GM18907 (cell line): ENCODE results near the gene LIPG.
"Not testable (repeated sequence)": the region's sequence is repeated elsewhere in the genome, so short reads cannot be mapped to it uniquely, and the experiment has no call there.

Experiments used
- ATAC-seq: cut with Tn5 transposase; IDR thresholded peaks from one replicate; pipeline ENCODE4 v1.9.1; 2021; ENCODE audit warnings: mild to moderate bottlenecking, moderate library complexity; ENCODE audit not compliant: unreplicated experiment

Gene LIPG

DNA sequence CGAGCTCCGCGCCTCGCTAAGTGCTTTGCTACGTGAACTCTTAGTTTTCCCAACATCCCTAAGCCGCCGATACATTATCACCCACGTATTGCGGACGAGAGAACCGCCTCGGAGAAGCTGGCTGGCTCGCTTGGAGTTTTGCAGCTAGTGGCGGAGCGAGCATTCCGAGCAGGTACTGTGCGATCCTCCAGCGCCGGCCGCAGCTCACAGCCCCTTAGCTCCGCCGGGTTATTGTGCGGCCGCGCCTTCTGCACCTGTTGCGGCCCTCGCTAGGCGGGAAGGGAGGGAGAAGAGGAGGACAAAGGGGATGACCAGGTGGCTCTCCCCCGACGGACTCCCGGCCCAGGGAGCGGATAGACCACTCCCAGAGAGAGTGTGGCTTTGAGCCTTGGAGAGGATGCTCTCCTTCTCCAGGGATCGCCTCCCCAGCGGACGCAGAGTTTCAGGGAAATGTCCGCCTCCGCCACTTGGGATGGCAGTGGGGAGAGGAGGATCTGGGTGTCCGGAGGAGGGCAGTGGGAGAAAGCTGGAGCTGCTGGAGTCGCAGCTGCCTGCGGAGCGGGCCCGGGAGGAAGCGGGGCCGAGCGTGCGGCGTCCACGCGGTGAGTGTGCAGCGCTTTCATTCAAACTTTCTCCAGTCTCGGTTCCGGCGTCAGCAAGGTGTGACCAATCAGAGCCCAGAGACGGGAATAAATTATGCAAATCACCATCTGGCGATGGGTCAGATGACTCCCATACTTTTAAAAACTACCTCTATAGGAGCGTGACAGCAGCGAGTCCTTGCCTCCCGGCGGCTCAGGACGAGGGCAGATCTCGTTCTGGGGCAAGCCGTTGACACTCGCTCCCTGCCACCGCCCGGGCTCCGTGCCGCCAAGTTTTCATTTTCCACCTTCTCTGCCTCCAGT is at the start of gene LIPG:
Gene LIPG (plus strand): TSS at position 769 of the 905 bp plus-strand sequence. CDS start 252 bp downstream, outside the sequence.
- ATAC-seq: peak; percentile 71

DNA sequence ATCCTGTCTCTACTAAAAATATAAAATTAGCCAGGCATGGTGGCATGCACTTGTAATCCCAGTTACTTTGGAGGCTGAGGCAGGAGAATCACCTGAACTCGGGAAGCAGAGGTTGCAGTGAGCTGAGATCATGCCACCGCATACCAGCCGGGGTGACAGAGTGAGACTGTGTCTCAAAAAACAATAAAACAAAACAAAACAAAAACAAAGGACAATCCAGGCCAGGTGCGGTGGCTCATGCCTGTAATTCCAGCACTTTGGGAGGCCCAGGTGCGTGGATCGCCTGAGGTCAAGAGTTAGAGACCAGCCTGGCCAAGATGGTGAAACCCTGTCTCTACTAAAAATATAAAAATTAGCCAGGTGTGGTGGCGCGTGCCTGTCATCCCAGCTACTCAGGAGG is 49.0 kb upstream of the LIPG start:
- not testable (repeated sequence) for ATAC-seq

DNA sequence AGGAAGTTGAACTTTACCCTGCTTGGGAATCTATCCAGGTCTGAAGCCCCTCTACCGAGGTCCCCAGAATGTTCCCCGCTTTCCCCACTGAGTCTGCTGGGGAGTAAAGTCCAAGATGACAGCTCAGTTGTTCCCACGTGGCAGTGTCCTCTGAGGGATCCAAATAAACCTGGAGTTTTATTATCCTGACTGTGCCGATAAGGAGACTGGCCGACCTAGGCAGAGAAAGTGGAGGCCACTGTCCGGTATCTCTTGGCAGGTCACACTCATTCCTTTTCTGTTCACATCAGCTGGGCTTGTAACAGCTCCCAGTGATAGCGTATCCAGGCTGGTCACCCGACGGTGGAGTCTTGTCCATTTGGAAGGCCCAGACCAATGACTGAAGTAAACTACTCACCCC is 47.3 kb upstream of the LIPG start:
- no peak for ATAC-seq

DNA sequence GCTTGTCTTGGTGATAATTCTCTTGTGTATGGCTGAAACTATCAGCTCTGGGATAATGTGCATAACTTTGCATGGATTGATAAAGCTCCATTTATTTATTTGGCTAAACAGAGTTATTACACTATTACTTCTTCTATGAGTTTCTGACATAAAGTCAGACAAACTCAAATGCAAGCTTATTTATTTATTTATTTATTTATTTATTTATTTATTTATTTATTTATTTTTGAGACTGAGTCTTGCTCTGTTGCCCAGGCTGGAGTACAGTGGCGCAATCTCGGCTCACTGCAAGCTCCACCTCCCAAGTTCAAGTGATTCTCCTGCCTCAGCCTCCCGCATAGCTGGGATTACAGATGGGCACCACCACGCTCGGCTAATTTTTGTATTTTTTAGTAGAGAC is 46.9 kb upstream of the LIPG start:
- ATAC-seq: not testable (repeated sequence)

DNA sequence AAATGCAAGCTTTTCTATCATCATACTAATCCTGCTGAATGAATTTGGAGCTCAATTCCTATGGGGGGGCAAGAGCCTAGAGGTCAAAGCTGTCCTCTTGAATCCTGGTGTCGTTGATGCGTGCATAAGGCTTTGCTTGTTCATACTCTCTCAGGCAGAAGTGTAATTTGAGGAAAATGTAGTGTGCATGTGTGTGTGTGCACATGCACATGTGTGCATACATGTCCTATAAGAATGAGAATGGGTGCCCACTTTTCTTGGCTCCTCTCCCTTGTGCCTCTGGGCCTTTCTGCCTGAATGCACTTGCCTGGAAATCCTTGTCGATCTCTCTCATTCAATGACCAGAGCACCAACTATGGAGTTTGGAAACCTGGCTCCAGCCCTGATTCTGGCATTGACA is 46.3 kb upstream of the LIPG start:
- ATAC-seq: no peak

DNA sequence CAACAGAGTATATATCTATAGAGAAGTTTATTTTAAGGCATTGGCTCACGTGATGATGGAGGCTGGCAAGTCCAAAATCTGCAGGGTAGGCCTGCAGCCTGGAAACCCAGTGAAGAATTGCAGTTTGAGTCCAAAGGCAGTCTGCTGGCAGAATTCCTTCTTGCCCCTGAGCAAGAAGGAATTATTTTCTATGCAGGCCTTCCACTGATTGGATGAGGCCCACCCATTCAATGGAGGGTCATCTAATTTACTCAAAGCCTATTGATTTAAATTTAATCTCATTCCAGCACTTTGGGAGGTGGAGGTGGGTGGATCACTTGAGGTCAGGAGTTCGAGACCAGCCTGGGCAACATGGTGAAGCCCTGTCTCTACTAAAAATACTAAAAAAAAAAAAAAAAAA is 44.4 kb upstream of the LIPG start:
- ATAC-seq: no peak

DNA sequence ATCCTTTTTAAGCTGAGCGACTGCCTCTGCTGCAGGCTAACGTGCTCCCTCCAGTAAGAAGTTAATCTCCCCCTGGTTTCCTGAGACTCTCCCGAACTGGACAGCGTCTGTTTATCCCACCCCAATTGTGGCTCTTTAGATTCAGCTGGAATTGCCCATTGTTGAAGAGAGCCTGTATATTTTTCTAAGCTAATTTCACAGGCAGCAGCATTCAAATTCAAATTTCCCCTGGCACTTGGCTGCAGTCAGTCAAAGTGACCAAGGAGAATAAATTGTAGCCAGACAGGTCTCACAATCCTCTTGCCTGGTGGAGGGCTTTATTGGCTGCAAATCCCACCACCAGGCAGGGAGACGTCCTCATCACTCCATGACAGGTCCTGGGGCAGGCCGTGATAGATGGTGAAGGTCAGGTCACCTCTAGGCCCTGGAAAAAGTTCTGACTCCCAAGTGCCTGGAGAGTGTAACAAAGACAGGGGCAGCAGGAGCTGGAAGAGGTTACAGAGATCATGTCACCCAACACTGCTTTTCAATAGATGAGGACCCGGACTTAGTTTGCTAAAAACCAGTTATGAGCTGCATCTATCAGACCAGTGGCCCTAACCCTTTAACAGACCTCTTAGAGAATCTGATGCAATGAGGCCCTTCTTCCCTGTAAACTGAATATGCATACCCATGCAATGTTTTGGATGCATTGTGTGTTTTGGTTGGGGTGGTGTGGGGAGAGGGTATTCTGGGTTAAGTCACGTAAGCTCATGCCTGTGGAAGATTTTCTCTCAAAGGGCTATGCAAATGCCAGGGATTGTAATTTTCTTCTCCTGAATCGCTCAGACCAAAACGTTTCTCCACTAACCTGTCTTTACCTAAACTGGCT is 42.5 kb upstream of the LIPG start:
- ATAC-seq: no peak

DNA sequence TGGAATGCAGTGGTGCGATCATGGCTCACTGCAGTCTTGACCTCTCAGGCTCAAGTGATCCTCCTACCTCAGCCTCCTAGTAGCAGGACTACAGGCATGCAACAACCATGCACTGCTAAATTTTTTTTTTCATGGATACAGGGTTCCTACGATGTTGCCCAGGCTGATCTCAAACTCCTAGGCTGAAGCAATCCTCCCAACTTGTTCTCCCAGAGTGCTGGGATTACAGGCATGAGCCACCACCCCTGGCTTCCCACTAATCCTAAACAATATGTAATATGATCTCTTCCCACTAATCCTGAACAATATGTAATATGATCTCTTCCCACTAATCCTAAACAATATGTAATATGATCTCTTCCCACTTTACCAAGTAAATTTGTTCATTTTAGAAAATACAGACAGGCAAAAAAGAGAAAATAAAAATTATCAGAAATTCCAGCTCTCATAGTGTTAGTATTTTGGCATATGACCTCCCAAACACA is 41.2 kb upstream of the LIPG start:
- ATAC-seq: no peak

DNA sequence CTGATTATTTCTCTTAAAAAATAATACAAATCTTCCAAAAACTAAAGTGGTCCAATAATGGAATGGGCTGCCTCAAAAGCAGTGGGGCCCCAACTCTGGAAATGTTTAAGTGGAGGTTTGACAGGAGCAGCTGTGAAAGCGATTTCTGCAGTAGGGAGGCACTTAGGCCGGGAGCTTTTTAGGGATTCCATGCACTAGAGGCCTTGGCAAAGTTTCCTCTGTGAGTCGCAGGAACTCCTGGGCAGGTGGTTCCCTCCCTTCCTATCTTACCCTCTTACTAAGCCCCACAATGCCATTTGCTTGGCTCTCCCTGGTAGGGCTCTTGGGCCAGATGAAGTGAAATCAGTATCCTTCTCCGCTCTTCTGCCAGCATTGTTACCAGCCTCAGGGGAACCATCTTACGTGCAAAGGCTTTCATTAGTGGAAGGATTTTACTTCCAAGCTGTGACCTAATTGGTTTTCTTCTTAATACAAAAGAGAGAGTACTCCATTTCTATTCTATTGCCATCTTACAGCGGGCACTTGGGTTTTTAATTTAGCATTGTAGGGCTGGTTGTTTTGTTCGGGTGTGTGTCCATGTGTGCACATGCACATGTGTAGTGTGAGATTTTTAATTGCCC is 40.5 kb upstream of the LIPG start:
- ATAC-seq: no peak

DNA sequence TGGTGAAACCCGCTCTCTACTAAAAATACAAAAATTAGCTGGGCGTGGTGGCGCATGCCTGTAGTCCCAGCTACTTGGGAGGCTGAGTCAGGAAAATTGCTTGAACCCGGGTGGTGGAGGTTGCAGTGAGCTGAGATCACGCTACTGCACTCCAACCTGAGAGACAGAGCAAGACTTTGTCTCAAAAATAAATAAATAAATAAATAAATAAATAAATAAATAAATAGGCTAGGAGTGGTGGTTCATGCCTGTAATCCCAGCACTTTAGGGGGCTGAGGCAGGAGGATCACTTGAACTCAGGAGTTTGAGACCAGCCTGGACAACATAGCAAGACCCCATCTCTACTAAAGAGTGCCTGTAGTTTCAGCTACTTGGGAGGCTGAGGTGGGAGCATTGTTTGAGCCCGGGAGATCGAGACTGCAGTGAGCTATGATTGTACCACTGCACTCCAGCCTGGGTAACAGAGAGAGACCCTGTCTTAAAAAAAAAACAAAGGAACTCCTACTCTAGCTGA is 38.2 kb upstream of the LIPG start:
- ATAC-seq: not testable (repeated sequence)

DNA sequence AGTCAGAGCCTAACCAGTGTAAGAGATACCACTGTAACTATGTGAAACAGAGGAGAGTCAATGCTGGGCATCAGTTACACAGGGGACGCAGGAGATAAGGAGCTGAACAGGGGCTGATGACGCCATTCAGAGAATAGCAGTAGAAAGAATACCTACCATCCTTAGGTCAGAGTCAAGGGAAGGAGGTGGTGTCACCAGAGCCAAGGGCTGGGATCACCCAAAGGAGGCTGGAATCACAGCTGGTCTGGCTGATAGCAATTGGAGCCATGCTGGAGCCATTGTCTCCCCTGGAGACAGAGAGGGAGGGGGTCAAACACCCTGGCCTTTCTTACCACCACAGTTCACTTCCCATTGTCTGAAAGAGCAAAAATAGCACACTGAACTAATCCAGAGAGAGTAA is 37.5 kb upstream of the LIPG start:
- ATAC-seq: no peak

DNA sequence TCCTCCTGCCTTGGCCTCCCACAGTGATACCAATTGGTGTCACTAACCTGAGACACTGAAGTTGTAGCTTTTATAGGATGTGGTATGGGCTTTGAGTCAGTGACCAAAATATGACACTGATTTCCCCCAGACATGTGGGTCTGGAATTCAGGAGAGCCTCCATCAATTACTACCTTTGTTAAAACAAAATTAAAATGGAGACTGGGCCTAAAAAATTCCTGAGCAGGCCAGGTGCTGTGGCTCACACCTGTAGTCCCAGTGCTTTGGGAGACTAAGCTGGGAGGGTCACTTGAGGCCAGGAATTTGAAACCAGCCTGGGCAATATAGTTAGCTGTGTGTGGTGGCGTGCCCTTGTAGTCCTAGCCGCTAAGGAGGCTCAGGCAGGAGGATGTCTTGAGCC is 36.9 kb upstream of the LIPG start:
- ATAC-seq: no peak

DNA sequence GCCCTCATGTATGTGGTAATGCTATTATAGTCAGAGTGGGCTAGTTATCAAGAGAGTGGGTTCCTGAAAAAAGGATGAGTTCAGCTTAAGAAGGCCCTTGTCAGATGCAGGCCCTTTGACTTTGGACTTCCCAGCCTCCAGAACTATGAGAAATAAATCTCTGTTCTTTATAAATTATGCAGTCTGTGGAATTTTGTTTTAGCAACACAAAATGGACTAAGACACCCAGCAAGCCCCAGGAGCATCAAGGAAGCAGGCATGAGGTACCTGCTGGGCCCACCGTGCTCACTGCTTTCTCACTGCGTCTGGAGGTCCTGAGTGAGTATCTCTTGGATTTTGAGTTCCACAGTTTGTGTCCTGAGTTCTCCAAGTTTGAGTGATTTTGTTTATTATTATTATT is 35.9 kb upstream of the LIPG start:
- ATAC-seq: no peak

DNA sequence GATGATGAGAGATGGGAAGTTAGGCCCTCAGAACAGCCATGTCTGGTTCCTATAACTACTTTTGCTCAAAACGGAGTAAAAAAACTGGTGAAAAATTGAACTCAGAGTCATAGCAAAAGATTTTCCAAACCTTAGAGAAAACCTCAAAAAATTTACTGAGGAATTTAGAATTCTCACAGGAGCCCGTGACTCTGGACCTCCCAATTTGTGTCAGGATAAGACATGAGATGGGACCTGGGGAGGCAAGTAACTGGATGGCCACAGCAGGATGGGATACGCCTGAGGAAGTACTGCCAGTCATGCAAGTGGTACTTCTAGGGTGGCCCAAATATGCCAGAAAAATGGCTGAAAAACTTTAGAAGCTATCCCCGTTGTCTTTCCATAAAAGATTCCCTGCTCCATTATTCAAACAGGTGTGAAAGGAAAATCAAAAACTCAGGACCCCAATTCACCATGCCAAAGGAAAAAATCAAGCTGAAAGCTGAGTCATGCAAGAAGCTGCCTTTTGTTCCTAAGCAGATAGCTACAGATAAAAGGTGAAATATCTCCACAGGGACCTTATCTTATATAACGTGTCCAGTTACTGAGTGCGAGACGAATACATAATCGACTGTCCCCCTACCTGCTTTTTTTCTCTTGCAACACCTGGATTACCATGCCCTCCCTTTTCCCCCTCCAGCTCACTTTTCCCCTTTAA is 34.1 kb upstream of the LIPG start:
- ATAC-seq: no peak

DNA sequence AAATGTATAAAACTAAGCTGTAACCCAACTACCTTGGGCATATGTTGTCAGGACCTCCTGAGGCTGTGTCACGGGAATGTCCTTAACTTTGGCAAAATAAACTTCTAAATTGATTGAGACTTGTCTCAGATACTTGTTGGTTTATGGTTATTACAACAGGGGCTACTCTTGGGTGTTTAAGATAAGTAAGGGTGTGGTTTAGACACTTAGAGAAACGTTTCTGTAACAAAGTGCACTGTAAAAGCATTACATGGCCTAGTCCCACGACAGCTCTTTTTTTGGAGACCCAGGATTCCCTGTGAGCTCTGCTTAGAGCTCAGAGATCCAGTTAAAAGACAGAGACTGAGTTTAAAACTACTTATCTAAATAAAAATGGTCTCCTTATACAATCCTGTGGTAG is 32.3 kb upstream of the LIPG start:
- ATAC-seq: no peak

DNA sequence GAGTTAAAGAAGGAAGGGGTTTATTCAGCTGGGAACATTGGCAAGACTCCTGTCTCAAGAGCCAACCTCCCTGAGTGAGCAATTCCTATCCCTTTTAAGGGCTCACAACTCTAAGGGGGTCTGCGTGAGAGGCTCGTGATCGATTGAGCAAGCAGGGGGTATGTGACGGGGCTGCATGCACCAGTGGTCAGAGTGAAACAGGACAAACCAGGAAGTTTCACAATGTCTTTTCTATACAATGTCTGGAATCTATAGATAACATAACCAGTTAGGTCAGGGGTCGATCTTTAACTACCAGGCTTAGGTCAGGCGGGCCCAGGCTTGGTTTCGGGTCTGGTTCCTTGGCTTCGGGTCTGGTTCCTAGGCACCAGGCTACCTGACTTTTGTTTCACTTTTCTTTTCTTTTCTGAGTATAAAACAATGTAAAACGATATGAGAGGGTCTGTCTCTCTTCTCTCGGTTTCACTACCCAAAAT is 30.1 kb upstream of the LIPG start:
- no peak for ATAC-seq

DNA sequence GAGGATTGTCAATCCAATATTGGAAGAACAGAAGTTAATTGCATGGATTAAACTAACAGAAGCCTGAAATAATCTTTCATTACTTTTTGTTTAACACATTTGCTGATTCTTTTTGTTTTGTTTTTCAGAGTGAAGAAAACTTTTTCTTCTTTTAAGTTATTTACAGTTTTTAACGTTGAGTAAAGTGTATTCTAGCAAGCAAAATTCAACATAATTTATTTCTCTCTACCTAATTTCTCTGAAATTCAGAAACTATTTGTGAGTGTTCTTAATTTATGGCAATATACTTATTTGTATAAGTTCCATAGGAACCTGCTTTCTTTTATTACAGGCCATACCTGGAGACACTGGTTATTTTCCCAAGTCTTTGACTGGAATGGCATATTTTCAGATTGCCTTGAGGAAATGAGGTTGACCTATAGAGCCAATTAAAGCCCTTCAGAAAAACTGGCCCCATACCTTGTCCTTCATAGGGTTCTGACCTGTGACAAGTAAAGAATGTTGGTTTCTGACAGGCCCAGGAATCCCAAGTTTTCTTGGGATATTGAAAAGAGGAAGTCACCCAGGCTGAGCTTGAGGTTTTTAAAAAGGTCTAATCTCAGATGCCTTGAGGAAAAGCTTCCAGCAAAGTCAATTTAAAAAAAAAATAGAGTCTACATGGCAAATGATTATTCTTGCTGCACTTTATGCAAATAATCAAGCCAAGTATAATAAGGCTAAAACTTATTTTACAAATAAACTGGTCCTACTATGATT is 26.8 kb upstream of the LIPG start:
- no peak for ATAC-seq

DNA sequence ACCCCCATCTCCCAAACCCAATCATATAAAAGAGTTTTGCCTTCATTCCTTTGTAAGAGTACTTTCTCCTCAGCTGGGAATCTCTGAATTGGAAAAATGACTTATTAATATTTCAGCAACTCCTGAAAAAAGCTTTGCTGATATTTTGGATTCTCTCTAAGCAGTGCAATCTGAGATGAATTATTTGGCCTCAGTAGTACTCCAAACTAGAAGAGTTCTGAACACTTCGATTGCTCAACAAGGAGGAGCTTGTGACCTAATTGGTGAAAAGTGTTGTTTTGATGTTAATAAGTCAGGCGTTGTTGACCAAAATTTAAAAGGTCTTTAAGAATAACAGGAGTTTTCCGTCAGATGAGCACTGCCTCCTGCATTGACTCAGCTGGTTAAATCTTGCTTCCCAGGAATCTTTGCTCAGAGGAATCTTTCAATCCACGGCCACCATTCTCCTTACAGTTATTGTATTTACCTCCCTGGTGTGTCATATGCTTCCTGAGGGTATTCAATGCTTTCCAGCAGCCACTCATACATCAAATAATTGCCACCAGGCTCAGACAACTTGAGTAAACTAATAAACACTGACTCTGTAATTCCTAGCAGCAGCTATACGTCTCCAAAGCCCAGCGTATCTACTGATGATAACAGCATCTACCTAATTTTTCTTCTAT is 24.5 kb upstream of the LIPG start:
- no peak for ATAC-seq

DNA sequence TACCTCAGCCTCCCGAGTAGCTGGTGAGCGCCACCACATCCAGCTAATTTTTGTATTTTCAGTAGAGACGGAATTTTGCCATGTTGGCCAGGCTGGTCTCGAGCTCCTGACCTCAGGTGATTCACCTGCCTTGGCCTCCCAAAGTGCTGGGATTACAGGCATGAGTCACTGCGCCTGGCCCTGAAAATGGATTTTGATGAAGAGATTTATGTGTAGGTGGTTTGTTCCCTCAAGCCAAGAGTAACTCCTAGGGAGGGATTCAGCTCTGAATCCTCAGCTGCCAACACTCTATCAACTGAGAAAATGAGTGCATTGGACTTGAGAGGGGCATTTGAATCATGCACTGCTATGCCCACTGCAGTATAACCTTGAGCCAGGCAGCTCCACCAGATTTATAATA is 17.5 kb upstream of the LIPG start:
- ATAC-seq: no peak
